CD14-positive monocyte (primary cell): ENCODE results near the gene RBMS1. TPM values are rescaled to one million over a fixed set of nuclear protein-coding genes. Genes with fewer than 3 reads are reported as not detected.

ENCODE experiments used
- DNase-seq, 3 donors: peaks; one replicate each; pipeline ENCODE4 v3.0.0-alpha.2; 2011 to 2022
- H2AFZ ChIP-seq: 2 replicates; pipeline ENCODE4 v1.6.0; 2012; ENCODE audit warnings: mild to moderate bottlenecking, low read depth, low read length, inconsistent platforms; ENCODE audit not compliant: insufficient read depth, poor library complexity, severe bottlenecking
- H3K27ac ChIP-seq, 2 donors: 1 replicate in 1 of 2; 2 replicates in 1 of 2; pipeline ENCODE4 v1.5.1; 2012 to 2013; ENCODE audit warnings: low read length in 2 of 2, control low read depth in 1 of 2, inconsistent platforms in 1 of 2, low read depth in 1 of 2, mild to moderate bottlenecking in 1 of 2
- H3K27me3 ChIP-seq, 2 donors: one replicate each; pipeline versions ENCODE4 v1.6.0 to v1.6.1; 2011 to 2013; ENCODE audit warnings: low read length in 2 of 2; ENCODE audit not compliant: control insufficient read depth in 2 of 2, insufficient read depth in 2 of 2
- H3K36me3 ChIP-seq, 2 donors: replicated peaks in 1 of 2; 1 replicate in 1 of 2; 2 replicates in 1 of 2; pipeline versions ENCODE4 v1.5.1 to v1.6.1; 2012 to 2013; ENCODE audit warnings: low read length in 2 of 2, control low read depth in 1 of 2, inconsistent platforms in 1 of 2, mild to moderate bottlenecking in 1 of 2; ENCODE audit not compliant: insufficient read depth in 2 of 2, control insufficient read depth in 1 of 2
- H3K4me1 ChIP-seq, 2 donors: 1 replicate in 1 of 2; 2 replicates in 1 of 2; pipeline versions ENCODE4 v1.5.1 to v1.6.1; 2012 to 2013; ENCODE audit warnings: low read length in 2 of 2, control low read depth in 1 of 2, inconsistent platforms in 1 of 2, mild to moderate bottlenecking in 1 of 2, moderate library complexity in 1 of 2; ENCODE audit not compliant: insufficient read depth in 2 of 2, control insufficient read depth in 1 of 2
- H3K4me2 ChIP-seq: replicated peaks from 2 replicates; pipeline ENCODE3; 2012; ENCODE audit warnings: low read length, moderate library complexity, mild to moderate bottlenecking; ENCODE audit not compliant: poor library complexity, severe bottlenecking; ENCODE audit errors: extremely low read depth
- H3K4me3 ChIP-seq, 3 experiments: fragments of 200-600 bp in 1 of 3; sonication (generic) in 1 of 3; replicated peaks in 1 of 3; 1 replicate in 2 of 3; 2 replicates in 1 of 3; pipeline ENCODE4 v1.5.1; 2011 to 2013; ENCODE audit warnings: low read length in 3 of 3, mild to moderate bottlenecking in 3 of 3, control low read depth in 2 of 3, low read depth in 2 of 3, inconsistent platforms in 1 of 3, moderate library complexity in 1 of 3
- H3K79me2 ChIP-seq: 2 replicates; pipeline ENCODE4 v1.6.0; 2012; ENCODE audit warnings: mild to moderate bottlenecking, control low read depth, inconsistent platforms, low read length, moderate library complexity; ENCODE audit not compliant: insufficient read depth
- H3K9ac ChIP-seq: 2 replicates; pipeline ENCODE4 v1.6.0; 2017; ENCODE audit warnings: low read length, mild to moderate bottlenecking; ENCODE audit not compliant: insufficient read depth, poor library complexity, severe bottlenecking
- H3K9me3 ChIP-seq, 2 donors: replicated peaks in 1 of 2; 1 replicate in 1 of 2; 2 replicates in 1 of 2; pipeline versions ENCODE4 v1.5.1 to v1.6.1; 2012 to 2013; ENCODE audit warnings: low read length in 2 of 2, control low read depth in 1 of 2; ENCODE audit not compliant: control insufficient read depth in 1 of 2, insufficient read depth in 1 of 2
- H4K20me1 ChIP-seq: 2 replicates; pipeline ENCODE4 v1.6.0; 2012; ENCODE audit warnings: mild to moderate bottlenecking, low read length, control low read depth, moderate library complexity; ENCODE audit not compliant: insufficient read depth
- H3K27ac Mint-ChIP-seq, 7 donors: one replicate each; pipeline ENCODE4 v1.8.0; 2020; ENCODE audit warnings: mild to moderate bottlenecking in 7 of 7, mixed read lengths in 7 of 7, moderate library complexity in 6 of 7, inconsistent platforms in 2 of 7
- H3K27me3 Mint-ChIP-seq, 3 donors: one replicate each; pipeline ENCODE4 v1.8.0; 2021 to 2022; ENCODE audit warnings: low read depth in 3 of 3, mild to moderate bottlenecking in 3 of 3, mixed read lengths in 3 of 3, moderate library complexity in 3 of 3, inconsistent platforms in 1 of 3
- H3K36me3 Mint-ChIP-seq, 2 donors: one replicate each; pipeline ENCODE4 v1.8.0; 2020; ENCODE audit warnings: mixed read lengths in 2 of 2, inconsistent platforms in 1 of 2, mild to moderate bottlenecking in 1 of 2
- H3K4me1 Mint-ChIP-seq: one replicate; pipeline ENCODE4 v1.8.0; 2020; ENCODE audit warnings: mild to moderate bottlenecking, mixed read lengths
- H3K4me3 Mint-ChIP-seq, 2 donors: one replicate each; pipeline ENCODE4 v1.8.0; 2020; ENCODE audit warnings: mild to moderate bottlenecking in 2 of 2, mixed read lengths in 2 of 2, moderate library complexity in 1 of 2
- H3K9me3 Mint-ChIP-seq, 7 donors: one replicate each; pipeline ENCODE4 v1.8.0; 2020 to 2022; ENCODE audit warnings: mixed read lengths in 7 of 7, mild to moderate bottlenecking in 6 of 7, moderate library complexity in 6 of 7, inconsistent platforms in 2 of 7
- CTCF ChIP-seq: fragments of 200-600 bp; IDR thresholded peaks from one replicate; pipeline ENCODE4 v1.8.0; 2022; ENCODE audit warnings: antibody characterized with exemption, mild to moderate bottlenecking
- WGBS: methylation state at CpG from one replicate; pipeline ENCODE4 v1.1.5; 2013; ENCODE audit warnings: missing lambda C conversion rate; ENCODE audit not compliant: insufficient coverage; 5-methylcytosine and 5-hydroxymethylcytosine counted together
- intact Hi-C, 2 donors: fragments of 100-400 bp; cut with micrococcal nuclease; formaldehyde crosslinking; loops; one replicate each; pipeline versions ENCODE4 v1.15.0 to v1.15.1; 2023
- polyA plus RNA-seq, 3 donors: library from polyadenylated mRNA; depleted of rRNA in 1 of 3; unstranded in 2 of 3; stranded (reverse) in 1 of 3; fragments of 300-500 nt in 2 of 3; fragments of >200 nt in 1 of 3; fragmentation: Illumina TruSeq in 2 of 3; gene quantifications; 1 replicate in 2 of 3; 2 replicates in 1 of 3; pipeline ENCODE4 v1.2.3, GENCODE V29; 2012 to 2021

Gene RBMS1
- polyA plus RNA-seq, 3 donors = 88.2 to 91.2 (median 89.4) TPM

GRCh38 chr2:160325418-160325817 is 168.2 kb downstream of the RBMS1 start:
- peaks cover 10 to 14% of the 10 kb centered on the region in 2 donors for H3K4me1 ChIP-seq
- no peak overlapping the region for H3K4me2 ChIP-seq
- H3K27me3 ChIP-seq = no peaks in the 10 kb centered on the region
- no peaks in the 10 kb centered on the region for H3K9me3 ChIP-seq
- H3K79me2 ChIP-seq = peaks cover 91% of the 10 kb centered on the region
- Mint-ChIP-seq H3K27me3 (no peaks in the 10 kb centered on the region), H3K27ac (peak overlapping the region in 5 of 7 donors; percentile 26 to 76 (median 41)), H3K4me1 (peaks cover 45% of the 10 kb centered on the region), H3K36me3 (peaks cover 6 to 17% of the 10 kb centered on the region in 2 donors), H3K4me3 (no peak overlapping the region), H3K9me3 (peaks cover 0 to 1% (median 0%) of the 10 kb centered on the region in 7 donors)
- H3K9ac ChIP-seq = no peak overlapping the region
- no peak overlapping the region for H3K4me3 ChIP-seq
- peak overlapping the region in 1 of 2 donors; percentile 65 for H3K27ac ChIP-seq
- no peak overlapping the region for H2AFZ ChIP-seq
- no CpG with 5 or more reads among the region's 2 CpGs for WGBS
- DNase-seq = peak in 2 of 3 donors; percentile 5 to 23
- no peak for TF ChIP-seq CTCF
- peaks cover 0 to 13% of the 10 kb centered on the region in 2 donors for H3K36me3 ChIP-seq
- intact Hi-C loops = loop anchor here (2.0 to 10.0 kb wide), 3 partner anchors 593 to 669 kb away; no protein-coding TSS in a partner anchor
- H4K20me1 ChIP-seq = peaks cover 100% of the 10 kb centered on the region

DNA sequence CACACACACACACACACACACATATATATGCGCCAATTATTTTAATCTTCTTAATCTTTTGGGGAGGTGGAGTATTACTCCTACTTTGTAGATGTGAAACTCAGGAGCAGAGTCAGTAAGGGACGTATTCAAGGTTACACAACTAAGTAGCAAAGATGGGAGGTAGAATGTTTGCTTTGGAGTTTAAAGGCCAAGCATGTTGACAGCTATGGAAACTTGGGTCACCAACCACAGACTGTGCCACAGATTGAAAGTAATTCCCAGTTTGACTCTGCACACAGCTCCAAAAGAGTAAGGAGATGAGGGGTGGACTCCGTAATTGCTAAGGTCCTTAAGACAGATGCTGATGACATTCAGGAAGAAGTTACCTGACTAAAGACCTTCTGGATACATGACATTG is 168.7 kb downstream of the RBMS1 start:
- peak overlapping the region in 1 of 2 donors; percentile 65 for H3K27ac ChIP-seq
- no peak for TF ChIP-seq CTCF
- Mint-ChIP-seq H3K27ac (peak overlapping the region in 5 of 7 donors; percentile 26 to 76 (median 38)), H3K36me3 (peaks cover 2 to 12% of the 10 kb centered on the region in 2 donors), H3K9me3 (peaks cover 0 to 1% (median 0%) of the 10 kb centered on the region in 7 donors), H3K4me3 (no peak overlapping the region), H3K4me1 (peaks cover 48% of the 10 kb centered on the region), H3K27me3 (no peaks in the 10 kb centered on the region)
- no peak overlapping the region for H3K4me3 ChIP-seq
- peaks cover 10 to 14% of the 10 kb centered on the region in 2 donors for H3K4me1 ChIP-seq
- no peaks in the 10 kb centered on the region for H3K27me3 ChIP-seq
- peaks cover 100% of the 10 kb centered on the region for H4K20me1 ChIP-seq
- WGBS = 50% methylated on average over 2 of the region's 3 CpGs
- DNase-seq = no peak
- peaks cover 0 to 9% of the 10 kb centered on the region in 2 donors for H3K36me3 ChIP-seq
- intact Hi-C loops = loop anchor here (2.0 to 10.0 kb wide), 4 partner anchors 594 to 670 kb away; no protein-coding TSS in a partner anchor
- no peak overlapping the region for H3K9ac ChIP-seq
- H3K4me2 ChIP-seq = no peak overlapping the region
- H2AFZ ChIP-seq = no peak overlapping the region
- no peaks in the 10 kb centered on the region for H3K9me3 ChIP-seq
- H3K79me2 ChIP-seq = peaks cover 91% of the 10 kb centered on the region
